ENCODE data around the gene ZFYVE27.

ZFYVE27 gene

GRCh38 chr10:97748116-97748515 lies 11.2 kb downstream of the ZFYVE27 start:
- DNase-seq = no peak

GRCh38 chr10:97752956-97753355 lies 16.0 kb downstream of the ZFYVE27 start:
- H3K9ac ChIP-seq (ENCODE audit: low read length) = no peak overlapping the region
- H3K36me3 ChIP-seq (replicated peaks; ENCODE audit: insufficient read depth, low read length) = peaks cover 5% of the 10 kb centered on the region
- H3K27ac ChIP-seq (ENCODE audit: low read length) = no peak overlapping the region
- no peak overlapping the region for H3K4me2 ChIP-seq (ENCODE audit: low read depth, low read length)
- no peak for DNase-seq
- H3K79me2 ChIP-seq (ENCODE audit: low read length) = no peaks in the 10 kb centered on the region
- H3K9me3 ChIP-seq (replicated peaks; ENCODE audit: insufficient read depth, low read length) = no peaks in the 10 kb centered on the region
- H3K4me3 ChIP-seq (ENCODE audit: low read length) = no peak overlapping the region
- no peaks in the 10 kb centered on the region for H3K27me3 ChIP-seq (replicated peaks; ENCODE audit: insufficient read depth, low read length)
- TF ChIP-seq EZH2 (optimal IDR thresholded peaks at IDR 0.05; ENCODE audit: low read depth, low read length) (no peak), EZH2phosphoT487 (IDR thresholded peaks at IDR 0.05; ENCODE audit: low read length) (no peak), CTCF (IDR thresholded peaks at IDR 0.05; ENCODE audit: low read length) (no peak)
- no peaks in the 10 kb centered on the region for H4K20me1 ChIP-seq (ENCODE audit: insufficient read depth, low read length)
- no peaks in the 10 kb centered on the region for H3F3A ChIP-seq (ENCODE audit: insufficient read depth, low read length)
- no peak overlapping the region for H2AFZ ChIP-seq (ENCODE audit: low read length)
- no peaks in the 10 kb centered on the region for H3K4me1 ChIP-seq (ENCODE audit: low read length)
- H3K9me2 ChIP-seq (replicated peaks; ENCODE audit: insufficient read depth, low read length) = no peaks in the 10 kb centered on the region

More at GRCh38 chr10:97748116-97748515, 11.2 kb downstream of the ZFYVE27 start:
- H3K36me3 ChIP-seq (replicated peaks; ENCODE audit: insufficient read depth, low read length) = peaks cover 11% of the 10 kb centered on the region
- H3K4me2 ChIP-seq (ENCODE audit: low read depth, low read length) = no peak overlapping the region
- no peaks in the 10 kb centered on the region for H3K4me1 ChIP-seq (ENCODE audit: low read length)
- no peak overlapping the region for H2AFZ ChIP-seq (ENCODE audit: low read length)
- no peak overlapping the region for H3K4me3 ChIP-seq (ENCODE audit: low read length)
- no peaks in the 10 kb centered on the region for H3F3A ChIP-seq (ENCODE audit: insufficient read depth, low read length)
- no peaks in the 10 kb centered on the region for H3K9me3 ChIP-seq (replicated peaks; ENCODE audit: insufficient read depth, low read length)
- peaks cover 13% of the 10 kb centered on the region for H3K79me2 ChIP-seq (ENCODE audit: low read length)
- no peak overlapping the region for H3K27ac ChIP-seq (ENCODE audit: low read length)
- no peaks in the 10 kb centered on the region for H4K20me1 ChIP-seq (ENCODE audit: insufficient read depth, low read length)
- no peaks in the 10 kb centered on the region for H3K27me3 ChIP-seq (replicated peaks; ENCODE audit: insufficient read depth, low read length)
- no peaks in the 10 kb centered on the region for H3K9me2 ChIP-seq (replicated peaks; ENCODE audit: insufficient read depth, low read length)
- TF ChIP-seq EZH2 (optimal IDR thresholded peaks at IDR 0.05; ENCODE audit: low read depth, low read length) (no peak), EZH2phosphoT487 (IDR thresholded peaks at IDR 0.05; ENCODE audit: low read length) (no peak), CTCF (IDR thresholded peaks at IDR 0.05; ENCODE audit: low read length) (no peak)
- no peak overlapping the region for H3K9ac ChIP-seq (ENCODE audit: low read length)

- H3K36me3 ChIP-seq (replicated peaks; ENCODE audit: insufficient read depth, low read length) = peaks cover under 1% of the 10 kb centered on the region; the same call in 1 of the 2 replicates
- no peaks in the 10 kb centered on the region for H3K4me1 ChIP-seq (ENCODE audit: low read length)
- H2AFZ ChIP-seq (ENCODE audit: low read length) = no peak overlapping the region
- no peaks in the 10 kb centered on the region for H4K20me1 ChIP-seq (ENCODE audit: insufficient read depth, low read length)
- no peak overlapping the region for H3K4me3 ChIP-seq (ENCODE audit: low read length)
- H3K27me3 ChIP-seq (replicated peaks; ENCODE audit: insufficient read depth, low read length) = no peaks in the 10 kb centered on the region
- no peak overlapping the region for H3K9ac ChIP-seq (ENCODE audit: low read length)
- no peaks in the 10 kb centered on the region for H3K9me2 ChIP-seq (replicated peaks; ENCODE audit: insufficient read depth, low read length)
- TF ChIP-seq EZH2 (optimal IDR thresholded peaks at IDR 0.05; ENCODE audit: low read depth, low read length) (no peak), EZH2phosphoT487 (IDR thresholded peaks at IDR 0.05; ENCODE audit: low read length) (no peak), CTCF (IDR thresholded peaks at IDR 0.05; ENCODE audit: low read length) (no peak)
- H3K79me2 ChIP-seq (ENCODE audit: low read length) = no peaks in the 10 kb centered on the region
- H3K4me2 ChIP-seq (ENCODE audit: low read depth, low read length) = no peak overlapping the region
- no peaks in the 10 kb centered on the region for H3F3A ChIP-seq (ENCODE audit: insufficient read depth, low read length)
- no peak overlapping the region for H3K27ac ChIP-seq (ENCODE audit: low read length)
- no peak for DNase-seq
- H3K9me3 ChIP-seq (replicated peaks; ENCODE audit: insufficient read depth, low read length) = no peaks in the 10 kb centered on the region
Measured at GRCh38 chr10:97754726-97755125, 17.8 kb downstream of the ZFYVE27 start.

Measured in MM.1S (cell line).